Transverse colon (tissue), 4 donors: ENCODE results near the gene GARS1. TPM values are rescaled to one million over a fixed set of nuclear protein-coding genes. Genes with fewer than 3 reads are reported as not detected.

ENCODE experiments used
- DNase-seq: peaks from one replicate; pipeline ENCODE4 v3.0.0-alpha.2; 2019
- H3K27ac ChIP-seq, 4 donors: fragments of 200-600 bp; sonication (generic); 2 replicates each; pipeline ENCODE4 v1.5.1; 2016 to 2018; ENCODE audit warnings: inconsistent platforms in 4 of 4
- H3K27me3 ChIP-seq: fragments of 200-600 bp; sonication (generic); 2 replicates; pipeline ENCODE4 v1.5.1; 2017; ENCODE audit warnings: inconsistent platforms
- H3K36me3 ChIP-seq, 4 donors: fragments of 200-600 bp; sonication (generic); 2 replicates each; pipeline ENCODE4 v1.5.1; 2017 to 2019; ENCODE audit warnings: inconsistent platforms in 4 of 4
- H3K4me1 ChIP-seq, 4 donors: fragments of 200-600 bp; sonication (generic); 2 replicates each; pipeline ENCODE4 v1.5.1; 2017 to 2020; ENCODE audit warnings: inconsistent platforms in 4 of 4
- H3K4me3 ChIP-seq, 4 donors: fragments of 200-600 bp; sonication (generic); 1 replicate in 1 of 4; 2 replicates in 3 of 4; pipeline versions ENCODE4 v1.5.1 to v1.6.1; 2017 to 2019; ENCODE audit warnings: inconsistent platforms in 4 of 4
- H3K9me3 ChIP-seq, 2 donors: fragments of 200-600 bp; sonication (generic); 2 replicates each; pipeline ENCODE4 v1.5.1; 2017 to 2019; ENCODE audit warnings: inconsistent platforms in 2 of 2
- CTCF ChIP-seq, 5 experiments: fragments of 200-600 bp in 3 of 5; fragments of 450-650 bp in 2 of 5; sonication (generic) in 3 of 5; IDR thresholded peaks; 1 replicate in 2 of 5; 2 replicates in 3 of 5; pipeline ENCODE4 v1.5.1; 2016 to 2017; ENCODE audit warnings: antibody characterized with exemption in 5 of 5, inconsistent platforms in 3 of 5, mild to moderate bottlenecking in 2 of 5, moderate library complexity in 1 of 5
- EP300 ChIP-seq: sonication (generic); formaldehyde crosslinking; IDR thresholded peaks from one replicate; pipeline ENCODE4 v1.6.1; 2017; ENCODE audit warnings: antibody characterized with exemption, low read depth
- POLR2A ChIP-seq: fragments of 450-650 bp; IDR thresholded peaks from one replicate; pipeline ENCODE4 v1.6.1; 2016; ENCODE audit warnings: antibody characterized with exemption, mild to moderate bottlenecking, moderate library complexity
- POLR2AphosphoS5 ChIP-seq, 3 donors: sonication (generic); formaldehyde crosslinking; IDR thresholded peaks; one replicate each; pipeline ENCODE4 v1.6.1; 2016; ENCODE audit warnings: antibody characterized with exemption in 3 of 3
- WGBS, 2 donors: methylation state at CpG; one replicate each; pipeline ENCODE4 v1.1.5; 2018; ENCODE audit warnings: low coverage in 1 of 2; 5-methylcytosine and 5-hydroxymethylcytosine counted together
- in situ Hi-C, 4 donors: fragments of 200-750 bp; cut with MboI; loops; one replicate each; pipeline versions ENCODE4 v1.15.0 to v1.15.1; 2017; ENCODE audit warnings: low sequenced_read_pairs in 3 of 4, low pct_ligation_motif_present in 1 of 4, low pct_unique_long_range_greater_than_20kb in 1 of 4
- intact Hi-C: fragments of 100-400 bp; cut with DNase I; formaldehyde crosslinking; loops from one replicate; pipeline ENCODE4 v1.15.1; 2023; ENCODE audit warnings: low total_unique reads
- total RNA-seq, 4 donors: library from RNA; depleted of rRNA; stranded (reverse); fragments of >200 nt; gene quantifications; one replicate each; pipeline ENCODE4 v1.1.0, GENCODE V29; 2016

The GARS1 gene
- total RNA-seq, 4 donors from 2014 or later, result 20.6 to 69.4 (median 34.5) TPM

- Histone ChIP-seq H3K36me3 (peaks cover 0 to 16% (median 0%) of the 10 kb centered on the region in 4 donors), H3K27ac (no peak overlapping the region), H3K9me3 (no peaks in the 10 kb centered on the region), H3K4me3 (no peak overlapping the region), H3K4me1 (no peaks in the 10 kb centered on the region), H3K27me3 (no peaks in the 10 kb centered on the region)
- TF ChIP-seq POLR2AphosphoS5 (IDR thresholded peaks at IDR 0.05) (no peak), POLR2A (no peak), CTCF (IDR thresholded peaks at IDR 0.05) (no peak), EP300 (no peak)
- 80 to 92% methylated on average over 1 to 6 of the region's 6 CpGs for WGBS, 2 donors
- no peak for DNase-seq
- intact Hi-C loops (loop anchor here (5.0 kb wide), 1 partner anchor 284 kb away; no protein-coding TSS in a partner anchor), in situ Hi-C loops (loop anchor here in 3 of 4 donors (10.0 to 25.0 kb wide), 3 partner anchors 299 to 399 kb away; no protein-coding TSS in a partner anchor)
Observed at GRCh38 chr7:30561389-30561788, 33.3 kb upstream of the GARS1 start.

GRCh38 chr7:30562498-30562897 lies 32.2 kb upstream of the GARS1 start:
- TF ChIP-seq CTCF (IDR thresholded peaks at IDR 0.05) (no peak), POLR2AphosphoS5 (IDR thresholded peaks at IDR 0.05) (no peak), POLR2A (no peak), EP300 (no peak)
- H3K4me1 ChIP-seq, result no peaks in the 10 kb centered on the region
- H3K36me3 ChIP-seq, result peaks cover 0 to 17% (median 0%) of the 10 kb centered on the region in 4 donors
- H3K9me3 ChIP-seq, result no peaks in the 10 kb centered on the region
- no peak overlapping the region for H3K4me3 ChIP-seq
- no peaks in the 10 kb centered on the region for H3K27me3 ChIP-seq
- intact Hi-C loops, result loop anchor here (5.0 kb wide), 1 partner anchor 285 kb away; no protein-coding TSS in a partner anchor
- DNase-seq, result no peak
- 65 to 70% methylated on average over 6 of the region's 6 CpGs for WGBS, 2 donors
- in situ Hi-C loops, result loop anchor here in 3 of 4 donors (10.0 to 25.0 kb wide), 3 partner anchors 300 to 400 kb away; no protein-coding TSS in a partner anchor
- no peak overlapping the region for H3K27ac ChIP-seq

GRCh38 chr7:30562909-30563308 lies 31.8 kb upstream of the GARS1 start:
- no peaks in the 10 kb centered on the region for H3K9me3 ChIP-seq
- no peak for TF ChIP-seq POLR2AphosphoS5 (IDR thresholded peaks at IDR 0.05)
- TF ChIP-seq EP300, result no peak
- no peak for TF ChIP-seq POLR2A
- TF ChIP-seq CTCF (IDR thresholded peaks at IDR 0.05), result no peak
- intact Hi-C loops (loop anchor here (5.0 kb wide), 1 partner anchor 286 kb away; no protein-coding TSS in a partner anchor), in situ Hi-C loops (loop anchor here in 3 of 4 donors (10.0 to 25.0 kb wide), 3 partner anchors 301 to 401 kb away; no protein-coding TSS in a partner anchor)
- no peak overlapping the region for H3K4me3 ChIP-seq
- peaks cover 0 to 18% (median 0%) of the 10 kb centered on the region in 4 donors for H3K36me3 ChIP-seq
- H3K27me3 ChIP-seq, result no peaks in the 10 kb centered on the region
- no peak overlapping the region for H3K27ac ChIP-seq
- no peak for DNase-seq
- H3K4me1 ChIP-seq, result no peaks in the 10 kb centered on the region
- 96% methylated on average over 8 of the region's 8 CpGs; no CpG with 5 or more reads in 1 of the 2 donors for WGBS, 2 donors

DNA sequence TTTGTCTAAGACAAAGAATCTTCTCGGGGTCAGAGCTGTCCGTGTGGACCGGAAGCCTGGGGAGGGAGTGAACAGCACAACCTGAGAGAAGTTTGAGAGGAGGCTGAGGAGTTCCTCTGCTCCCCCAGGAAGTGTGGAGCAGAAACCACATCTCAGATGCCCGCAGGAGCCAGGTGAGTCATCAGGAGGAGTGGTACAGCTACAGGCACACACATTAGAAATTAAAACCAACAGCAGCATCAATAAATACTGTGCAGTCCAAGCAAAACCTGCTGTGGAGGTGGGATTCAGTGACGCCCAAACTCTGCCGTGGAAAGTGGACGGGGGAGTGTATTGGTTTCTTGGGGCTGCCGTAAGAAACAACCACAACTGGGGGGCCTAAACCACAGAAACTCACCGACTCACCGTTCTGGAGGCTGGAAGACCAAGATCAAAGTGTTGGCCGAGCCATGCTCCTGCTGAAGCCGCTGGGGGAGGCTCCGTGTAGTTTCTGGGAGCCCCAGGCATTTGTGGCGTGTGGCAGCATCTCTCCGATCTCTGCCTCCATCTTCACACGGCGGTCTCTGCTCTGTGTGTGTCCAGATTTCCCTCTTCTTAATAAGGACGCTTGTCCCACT lies 31.2 kb upstream of the GARS1 start:
- peaks cover 0 to 23% (median 0%) of the 10 kb centered on the region in 4 donors for H3K36me3 ChIP-seq
- in situ Hi-C loops, result loop anchor here in 3 of 4 donors (10.0 to 25.0 kb wide), 3 partner anchors 301 to 401 kb away; no protein-coding TSS in a partner anchor

More for the DNA sequence above, 31.2 kb upstream of the GARS1 start:
- Histone ChIP-seq H3K9me3 (no peaks in the 10 kb centered on the region), H3K27ac (no peak overlapping the region), H3K27me3 (no peaks in the 10 kb centered on the region), H3K4me1 (no peaks in the 10 kb centered on the region), H3K4me3 (no peak overlapping the region)
- no peak for DNase-seq
- TF ChIP-seq POLR2AphosphoS5 (IDR thresholded peaks at IDR 0.05) (no peak), EP300 (no peak), CTCF (IDR thresholded peaks at IDR 0.05) (no peak), POLR2A (no peak)
- 80 to 92% methylated on average over 4 to 18 of the region's 18 CpGs for WGBS, 2 donors
- intact Hi-C loops, result loop anchor here (5.0 kb wide), 1 partner anchor 286 kb away; no protein-coding TSS in a partner anchor
